ENCODE data around the gene WDR7.
A peak's percentile ranks its signal among the peaks of the same experiment; 100 is the strongest.

Gene WDR7

DNA sequence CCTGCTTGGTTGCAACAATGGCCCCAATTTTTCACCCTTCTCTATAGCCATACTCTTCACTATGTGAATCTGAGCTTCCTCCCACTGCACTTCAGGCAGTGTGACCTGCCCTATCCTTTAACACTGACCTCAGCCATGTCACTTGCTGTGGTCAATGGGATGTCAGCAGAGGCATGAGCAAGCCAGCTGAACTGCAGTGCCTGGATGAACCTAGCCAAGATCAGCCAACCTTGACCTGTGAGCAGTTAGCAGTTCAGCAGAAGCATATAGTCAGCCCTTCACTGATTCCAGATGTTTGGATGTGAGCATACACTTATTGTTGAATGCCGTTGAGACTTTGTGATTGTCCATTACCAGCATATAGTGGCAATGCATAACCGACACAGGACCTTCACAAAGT is 432.3 kb downstream of the WDR7 start:
- TF ChIP-seq, protein P1, sequence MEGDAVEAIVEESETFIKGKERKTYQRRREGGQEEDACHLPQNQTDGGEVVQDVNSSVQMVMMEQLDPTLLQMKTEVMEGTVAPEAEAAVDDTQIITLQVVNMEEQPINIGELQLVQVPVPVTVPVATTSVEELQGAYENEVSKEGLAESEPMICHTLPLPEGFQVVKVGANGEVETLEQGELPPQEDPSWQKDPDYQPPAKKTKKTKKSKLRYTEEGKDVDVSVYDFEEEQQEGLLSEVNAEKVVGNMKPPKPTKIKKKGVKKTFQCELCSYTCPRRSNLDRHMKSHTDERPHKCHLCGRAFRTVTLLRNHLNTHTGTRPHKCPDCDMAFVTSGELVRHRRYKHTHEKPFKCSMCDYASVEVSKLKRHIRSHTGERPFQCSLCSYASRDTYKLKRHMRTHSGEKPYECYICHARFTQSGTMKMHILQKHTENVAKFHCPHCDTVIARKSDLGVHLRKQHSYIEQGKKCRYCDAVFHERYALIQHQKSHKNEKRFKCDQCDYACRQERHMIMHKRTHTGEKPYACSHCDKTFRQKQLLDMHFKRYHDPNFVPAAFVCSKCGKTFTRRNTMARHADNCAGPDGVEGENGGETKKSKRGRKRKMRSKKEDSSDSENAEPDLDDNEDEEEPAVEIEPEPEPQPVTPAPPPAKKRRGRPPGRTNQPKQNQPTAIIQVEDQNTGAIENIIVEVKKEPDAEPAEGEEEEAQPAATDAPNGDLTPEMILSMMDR (IDR thresholded peaks at IDR 0.05; ENCODE audit: low read depth, low read length): no peak

DNA sequence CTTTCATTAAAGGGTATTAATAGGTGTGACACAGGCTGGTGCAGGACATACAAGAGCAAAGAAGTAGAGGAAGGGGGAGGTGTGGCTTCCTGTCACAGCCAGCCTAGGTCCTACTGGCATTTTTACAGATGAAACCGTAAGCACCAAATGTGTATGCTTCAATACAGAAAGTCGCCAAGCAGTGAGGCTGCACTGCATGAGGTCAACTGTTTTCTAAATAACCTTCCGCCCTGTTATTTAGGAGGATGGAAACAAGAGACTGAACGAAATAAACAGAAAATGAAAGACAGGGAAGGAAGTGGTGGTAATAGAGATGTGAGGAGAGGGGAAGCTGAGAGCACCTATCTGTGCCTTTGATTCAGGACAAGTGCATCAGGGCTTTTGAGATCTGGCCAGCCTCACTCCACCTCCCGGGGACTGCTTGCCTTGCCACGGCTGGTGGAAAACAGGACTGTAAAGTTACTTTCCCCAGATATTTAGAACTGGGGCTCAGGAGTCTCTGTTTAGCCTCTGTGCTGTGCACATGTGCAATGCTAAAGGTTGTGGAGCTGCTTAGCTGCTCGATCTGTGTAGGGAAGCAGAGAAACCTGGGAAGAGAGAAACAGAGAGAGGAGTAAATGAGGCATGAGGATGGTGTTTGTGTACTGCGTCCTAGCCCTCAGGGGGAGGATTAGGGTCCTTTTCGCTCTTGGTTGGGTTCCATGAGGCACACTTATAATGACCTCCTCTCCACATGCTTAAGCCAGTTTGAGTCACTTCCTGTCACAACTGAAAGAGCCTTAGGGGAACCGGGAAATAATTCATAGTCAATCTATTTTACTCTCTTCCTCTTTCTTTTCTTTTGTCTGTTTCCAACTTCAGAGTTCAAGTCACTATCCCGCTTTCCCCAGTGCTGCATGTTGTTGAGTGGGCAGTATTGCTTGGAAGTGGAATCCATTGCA is 433.4 kb downstream of the WDR7 start:
- H4K20me1 ChIP-seq (ENCODE audit: insufficient read depth, low read length): no peaks in the 10 kb centered on the region
- peaks cover 33% of the 10 kb centered on the region; the same call in 1 of the 2 replicates for H3K9me3 ChIP-seq (ENCODE audit: insufficient read depth, low read length)
- H3K4me3 ChIP-seq (ENCODE audit: low read length): peak overlapping the region; percentile 72
- peak; percentile 96 for TF ChIP-seq EZH2phosphoT487 (IDR thresholded peaks at IDR 0.05; ENCODE audit: low read depth)
- TF ChIP-seq, protein P1 (IDR thresholded peaks at IDR 0.05; ENCODE audit: low read depth, low read length): no peak; the same call in 1 of the 2 replicates
- H3K4me2 ChIP-seq (ENCODE audit: low read length): peak overlapping the region; percentile 94
- H3K79me2 ChIP-seq (ENCODE audit: low read length): no peaks in the 10 kb centered on the region
- H3K4me1 ChIP-seq (ENCODE audit: low read length): peaks cover 98% of the 10 kb centered on the region
- H3K27ac ChIP-seq (ENCODE audit: low read length): peak overlapping the region; percentile 90
- H3K9ac ChIP-seq (ENCODE audit: low read length): peak overlapping the region; percentile 85
- peaks cover 34% of the 10 kb centered on the region for H3K27me3 ChIP-seq (ENCODE audit: low read depth, low read length)
- no peak overlapping the region for H2AFZ ChIP-seq (ENCODE audit: low read depth, low read length)
- H3K36me3 ChIP-seq (replicated peaks; ENCODE audit: low read depth, low read length): peaks cover 41% of the 10 kb centered on the region

More for the DNA sequence above, 432.3 kb downstream of the WDR7 start:
- Histone ChIP-seq H3K9ac (ENCODE audit: low read length) (peak overlapping the region; percentile 85; the same call in 1 of the 2 replicates), H3K9me3 (ENCODE audit: insufficient read depth, low read length) (peaks cover 33% of the 10 kb centered on the region; the same call in 1 of the 2 replicates), H3K27me3 (ENCODE audit: low read depth, low read length) (peaks cover 37% of the 10 kb centered on the region), H3K4me2 (ENCODE audit: low read length) (peak overlapping the region; percentile 94), H3K4me3 (ENCODE audit: low read length) (peak overlapping the region; percentile 72), H2AFZ (ENCODE audit: low read depth, low read length) (no peak overlapping the region), H4K20me1 (ENCODE audit: insufficient read depth, low read length) (no peaks in the 10 kb centered on the region), H3K4me1 (ENCODE audit: low read length) (peaks cover 98% of the 10 kb centered on the region), H3K36me3 (replicated peaks; ENCODE audit: low read depth, low read length) (peaks cover 41% of the 10 kb centered on the region), H3K27ac (ENCODE audit: low read length) (peak overlapping the region; percentile 90), H3K79me2 (ENCODE audit: low read length) (no peaks in the 10 kb centered on the region)

DNA sequence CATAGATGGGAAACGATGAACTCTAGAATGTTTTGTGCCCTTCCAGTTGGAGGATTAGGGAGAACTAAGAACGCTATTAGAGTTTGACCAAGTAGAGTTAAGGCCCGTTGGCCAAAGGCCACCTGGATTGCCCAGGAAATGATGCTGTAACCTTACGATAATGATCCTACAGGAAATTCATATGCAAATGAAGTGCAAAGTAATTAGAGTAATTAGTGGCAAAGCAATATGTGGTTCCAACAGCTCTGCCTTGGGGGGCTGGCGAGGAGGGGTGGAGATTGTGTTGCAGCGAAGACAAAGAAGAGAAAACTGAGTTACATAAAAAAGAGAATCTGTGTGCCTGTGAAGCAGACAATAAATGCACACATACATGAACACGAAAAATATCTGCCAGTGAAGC is 434.2 kb downstream of the WDR7 start:
- Histone ChIP-seq H2AFZ (ENCODE audit: low read depth, low read length) (no peak overlapping the region), H3K4me2 (ENCODE audit: low read length) (peak overlapping the region; percentile 94), H3K27me3 (ENCODE audit: low read depth, low read length) (peaks cover 34% of the 10 kb centered on the region), H3K36me3 (replicated peaks; ENCODE audit: low read depth, low read length) (peaks cover 35% of the 10 kb centered on the region), H3K9me3 (ENCODE audit: insufficient read depth, low read length) (peaks cover 26% of the 10 kb centered on the region; the same call in 1 of the 2 replicates), H3K4me3 (ENCODE audit: low read length) (peak overlapping the region; percentile 72), H4K20me1 (ENCODE audit: insufficient read depth, low read length) (no peaks in the 10 kb centered on the region), H3K4me1 (ENCODE audit: low read length) (peaks cover 95% of the 10 kb centered on the region), H3K9ac (ENCODE audit: low read length) (peak overlapping the region; percentile 56), H3K79me2 (ENCODE audit: low read length) (no peaks in the 10 kb centered on the region), H3K27ac (ENCODE audit: low read length) (peak overlapping the region; percentile 90)
- TF ChIP-seq, protein P1 (IDR thresholded peaks at IDR 0.05; ENCODE audit: low read depth, low read length): no peak

DNA sequence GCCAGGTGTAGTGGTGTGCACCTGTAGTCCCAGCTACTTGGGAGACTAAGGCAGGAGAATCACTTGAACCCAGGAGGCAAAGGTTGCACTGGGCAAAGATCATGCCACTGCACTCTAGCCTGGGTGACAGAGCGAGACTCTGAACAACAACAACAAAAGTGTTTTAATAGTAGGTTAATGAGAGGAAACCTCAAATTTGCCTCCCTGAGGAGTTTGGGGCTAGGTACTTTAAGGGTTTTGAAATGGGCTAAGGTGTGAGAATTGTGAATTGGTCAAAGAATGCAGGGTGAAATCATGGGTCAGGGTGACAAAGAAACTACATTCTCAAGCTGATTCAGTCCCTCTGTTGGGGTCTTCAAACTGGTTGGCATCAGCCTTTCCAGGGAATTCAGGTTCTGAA is 435.0 kb downstream of the WDR7 start:
- Histone ChIP-seq H3K9ac (ENCODE audit: low read length) (no peak overlapping the region), H3K9me3 (ENCODE audit: insufficient read depth, low read length) (peaks cover 26% of the 10 kb centered on the region; the same call in 1 of the 2 replicates), H3K27me3 (ENCODE audit: low read depth, low read length) (peaks cover 42% of the 10 kb centered on the region), H3K36me3 (replicated peaks; ENCODE audit: low read depth, low read length) (peaks cover 28% of the 10 kb centered on the region), H2AFZ (ENCODE audit: low read depth, low read length) (no peak overlapping the region), H4K20me1 (ENCODE audit: insufficient read depth, low read length) (no peaks in the 10 kb centered on the region), H3K27ac (ENCODE audit: low read length) (no peak overlapping the region), H3K79me2 (ENCODE audit: low read length) (no peaks in the 10 kb centered on the region), H3K4me2 (ENCODE audit: low read length) (no peak overlapping the region), H3K4me1 (ENCODE audit: low read length) (peaks cover 87% of the 10 kb centered on the region), H3K4me3 (ENCODE audit: low read length) (no peak overlapping the region)
- TF ChIP-seq, protein P1 (IDR thresholded peaks at IDR 0.05; ENCODE audit: low read depth, low read length): no peak
- TF ChIP-seq EZH2phosphoT487 (IDR thresholded peaks at IDR 0.05; ENCODE audit: low read depth): no peak

Measured in OCI-LY3 (cell line).